ENCODE measurements around the gene HENMT1. TPM values are rescaled to one million over a fixed set of nuclear protein-coding genes. Genes with fewer than 3 reads are reported as not detected.

HENMT1 gene
- total RNA-seq, 1 experiment from 2014 or later, result 6.2 TPM

DNA sequence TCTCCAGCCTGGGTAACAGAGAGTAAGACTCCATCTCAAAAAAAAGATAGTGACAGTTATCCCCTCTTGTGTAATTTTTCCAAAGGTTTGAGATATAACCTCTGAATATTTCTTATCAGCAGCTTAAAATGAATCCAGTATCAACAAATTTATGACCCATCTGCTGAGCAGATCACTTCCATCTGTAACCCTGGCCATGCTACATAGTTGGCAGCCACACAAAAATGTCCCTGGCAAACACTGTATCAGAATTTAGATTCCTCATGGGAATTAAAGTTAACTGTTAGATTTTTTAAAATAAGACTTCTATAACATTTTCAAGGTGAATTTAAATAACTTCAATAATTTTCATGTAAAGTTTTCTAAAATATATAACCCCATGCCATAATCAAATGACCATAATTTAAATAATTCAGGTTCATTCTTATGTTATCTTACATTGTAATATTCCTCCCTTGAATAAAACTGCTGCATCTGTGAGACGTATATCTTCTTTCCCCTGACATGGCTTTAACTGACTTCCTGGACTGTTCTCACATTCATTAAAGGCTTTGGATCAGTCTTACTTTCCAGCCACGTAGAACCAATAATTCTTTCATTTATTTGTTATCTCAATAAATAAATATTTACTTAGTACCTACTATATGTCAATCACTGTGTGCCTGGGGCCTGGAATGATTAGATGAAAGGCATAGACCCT, 25.9 kb upstream of the HENMT1 start:
- no peak overlapping the region for H2BK120ac ChIP-seq (ENCODE audit: low read depth, low read length, poor library complexity, severe bottlenecking)
- WGBS (ENCODE audit: extremely low coverage, insufficient read length, low lambda C conversion rate), result no CpG with 5 or more reads among the region's 2 CpGs
- H4K5ac ChIP-seq (ENCODE audit: insufficient read length, low read depth, low read length), result no peak overlapping the region
- no peaks in the 10 kb centered on the region for H3K27me3 ChIP-seq (ENCODE audit: insufficient read depth, low read length)
- no peak overlapping the region for H4K8ac ChIP-seq (replicated peaks; ENCODE audit: insufficient read length, low read depth, low read length)
- Mint-ChIP-seq H3K27ac (no peak overlapping the region), H3K4me1 (peaks cover 28 to 29% of the 10 kb centered on the region in 2 experiments), H3K4me3 (no peak overlapping the region), H3K27me3 (ENCODE audit: low read depth) (no peaks in the 10 kb centered on the region), H3K9me3 (no peaks in the 10 kb centered on the region), H3K36me3 (ENCODE audit: insufficient read depth in 1 of 3, low read depth in 3 of 3) (no peaks in the 10 kb centered on the region)
- no peak overlapping the region for H3T11ph ChIP-seq (ENCODE audit: low read length)
- H2BK12ac ChIP-seq (ENCODE audit: insufficient read length, low read depth, low read length), result no peak overlapping the region
- no peak overlapping the region for H3K9ac ChIP-seq (ENCODE audit: extremely low read depth, insufficient read length, low read length)
- no peak overlapping the region for H3K27ac ChIP-seq (ENCODE audit: insufficient read length, low read depth, low read length)
- no peak overlapping the region for H3K23ac ChIP-seq (ENCODE audit: insufficient read length, low read depth, low read length)
- DNase-seq, result no peak
- no peak overlapping the region for H4K91ac ChIP-seq (ENCODE audit: insufficient read length, low read depth, low read length)
- H2AK5ac ChIP-seq (ENCODE audit: insufficient read length, low read length), result no peak overlapping the region
- no peaks in the 10 kb centered on the region for H4K20me1 ChIP-seq (ENCODE audit: control insufficient read depth, insufficient read depth, insufficient read length)
- H2AFZ ChIP-seq (ENCODE audit: low read length), result no peak overlapping the region
- H3K14ac ChIP-seq (ENCODE audit: insufficient read depth, low read length), result no peak overlapping the region
- H3K9me3 ChIP-seq (ENCODE audit: control insufficient read depth, low read depth, low read length), result no peaks in the 10 kb centered on the region
- H3K56ac ChIP-seq (ENCODE audit: insufficient read length, low read depth, low read length), result no peak overlapping the region
- peaks cover 6% of the 10 kb centered on the region for H3K23me2 ChIP-seq (ENCODE audit: insufficient read length, low read depth, low read length, poor library complexity, severe bottlenecking)
- H2BK20ac ChIP-seq (ENCODE audit: low read depth, low read length, poor library complexity, severe bottlenecking), result no peak overlapping the region
- H2BK15ac ChIP-seq (ENCODE audit: low read depth, low read length), result no peak overlapping the region
- no peak overlapping the region for H3K18ac ChIP-seq (ENCODE audit: insufficient read length, low read depth, low read length)
- H3K79me2 ChIP-seq (ENCODE audit: insufficient read depth, low read length), result peaks cover 3% of the 10 kb centered on the region; the same call in 1 of the 2 replicates
- H3K4ac ChIP-seq (ENCODE audit: low read depth, low read length), result no peak overlapping the region
- no peak for TF ChIP-seq CTCF (conservative IDR thresholded peaks at IDR 0.05)
- H3K79me1 ChIP-seq (ENCODE audit: insufficient read depth, low read depth, low read length, poor library complexity, severe bottlenecking), result no peaks in the 10 kb centered on the region
- H2BK5ac ChIP-seq (ENCODE audit: insufficient read length, low read length), result no peak overlapping the region
- no peak overlapping the region for H3K4me2 ChIP-seq (ENCODE audit: insufficient read depth, insufficient read length, low read length)
- H3K4me1 ChIP-seq (ENCODE audit: insufficient read depth, low read length), result no peaks in the 10 kb centered on the region

Data from H9 (cell line).